Prostate gland (tissue), 2 donors: ENCODE data around the gene HIBCH.
"Not testable (repeated sequence)": the region's sequence is repeated elsewhere in the genome, so short reads cannot be mapped to it uniquely, and the experiment has no call there.

Experiments used
- CTCF ChIP-seq, 4 experiments: fragments of 200-600 bp in 2 of 4; fragments of 450-650 bp in 2 of 4; sonication (generic) in 2 of 4; IDR thresholded peaks; 1 replicate in 3 of 4; 2 replicates in 1 of 4; pipeline ENCODE4 v1.5.1; 2016 to 2019; ENCODE audit warnings: antibody characterized with exemption in 4 of 4, mild to moderate bottlenecking in 2 of 4, moderate library complexity in 2 of 4
- POLR2A ChIP-seq: fragments of 450-650 bp; IDR thresholded peaks from one replicate; pipeline ENCODE4 v1.6.1; 2016; ENCODE audit warnings: antibody characterized with exemption, mild to moderate bottlenecking

DNA sequence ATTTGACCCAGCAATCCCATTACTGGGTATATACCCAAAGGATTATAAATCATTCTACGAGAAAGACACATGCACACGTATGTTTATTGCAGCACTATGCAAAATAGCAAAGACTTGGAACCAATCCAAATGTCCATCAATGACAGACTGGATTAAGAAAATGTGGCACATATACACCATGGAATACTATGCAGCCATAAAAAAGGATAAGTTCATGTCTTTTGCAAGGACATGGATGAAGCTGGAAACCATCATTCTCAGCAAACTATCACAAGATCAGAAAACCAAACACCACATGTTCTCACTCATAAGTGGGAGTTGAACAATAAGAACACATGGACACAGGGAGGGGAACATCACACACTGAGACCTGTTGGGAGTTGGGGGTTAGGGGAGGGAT is 96.9 kb downstream of the HIBCH start:
- TF ChIP-seq CTCF (IDR thresholded peaks at IDR 0.05); POLR2A: not testable (repeated sequence)
